HCT116 (cell line): ENCODE data around the gene OSGIN1. TPM values are rescaled to one million over a fixed set of nuclear protein-coding genes. Genes with fewer than 3 reads are reported as not detected.

Experiments
- ATAC-seq: fragments of 200-7000 bp; cut with Tn5 transposase; 2 replicates; pipeline ENCODE4 v1.9.1; 2020; ENCODE audit warnings: mild to moderate bottlenecking, moderate library complexity
- BruUV-seq: library from RNA; stranded (reverse); fragments of 400-500 nt; replicated peaks from 2 replicates; lab custom pipeline; 2021; lab: Mats Ljungman, UMichigan
- CTCF ChIA-PET: fragments of 300-600 bp; sonication (Branson Sonifier 250); formaldehyde crosslinking; loops from one replicate; lab custom pipeline; 2021; ENCODE audit warnings: antibody characterized with exemption; lab: Charles Lee
- POLR2A ChIA-PET: fragments of 300-600, 350-600 bp; sonication (Branson Sonifier 250); formaldehyde crosslinking; loops from one replicate; lab custom pipeline; 2021; ENCODE audit warnings: antibody characterized with exemption; lab: Charles Lee
- RAD21 ChIA-PET, 2 experiments: fragments of 300-600 bp; sonication (Branson Sonifier 250); formaldehyde crosslinking; loops; one replicate each; lab custom pipeline; 2023; ENCODE audit warnings: low total read pairs in 2 of 2; ENCODE audit not compliant: uncharacterized antibody in 2 of 2, unreplicated experiment in 2 of 2, low non-redundant PET in 1 of 2; lab: Charles Lee
- DNase-seq: peaks from one replicate; pipeline ENCODE4 v3.0.0-alpha.2; 2010; ENCODE audit warnings: low read depth, low spot score
- H2AFZ ChIP-seq: fragments of 200-600 bp; shearing (Covaris generic), sonication (generic); 2 replicates; pipeline ENCODE4 v1.6.1; 2017; ENCODE audit warnings: low read depth, mixed run types, mixed read lengths, antibody characterized with exemption, low read length; ENCODE audit not compliant: poor library complexity, severe bottlenecking
- H3K27ac ChIP-seq: 2 replicates; pipeline ENCODE4 v1.5.1; 2012; ENCODE audit warnings: low read depth, low read length
- H3K27me3 ChIP-seq: fragments of 200-600 bp; sonication (generic); 2 replicates; pipeline ENCODE4 v1.6.1; 2016; ENCODE audit warnings: mixed run types, low read length, mixed read lengths; ENCODE audit not compliant: insufficient read depth
- H3K36me3 ChIP-seq, 2 experiments: fragments of 200-500 bp in 1 of 2; fragments of 200-600 bp in 1 of 2; sonication (Bioruptor generic) in 1 of 2; sonication (generic) in 1 of 2; 2 replicates each; pipeline versions ENCODE4 v1.5.1 to v1.6.1; 2014 to 2016; ENCODE audit warnings: low read length in 2 of 2, inconsistent platforms in 1 of 2, mixed read lengths in 1 of 2, mixed run types in 1 of 2; ENCODE audit not compliant: insufficient read depth in 2 of 2, control insufficient read depth in 1 of 2
- H3K4me1 ChIP-seq, 2 experiments: fragments of 200-600 bp in 1 of 2; sonication (generic) in 1 of 2; 2 replicates each; pipeline versions ENCODE4 v1.5.1 to v1.6.1; 2012 to 2017; ENCODE audit warnings: low read length in 2 of 2, inconsistent platforms in 1 of 2, mild to moderate bottlenecking in 1 of 2, mixed read lengths in 1 of 2, mixed run types in 1 of 2, moderate library complexity in 1 of 2; ENCODE audit not compliant: insufficient read depth in 2 of 2, control insufficient read depth in 1 of 2
- H3K4me2 ChIP-seq: fragments of 200-600 bp; sonication (generic); 2 replicates; pipeline ENCODE4 v1.6.1; 2017; ENCODE audit warnings: mixed run types, low read length, mixed read lengths
- H3K4me3 ChIP-seq, 2 experiments: fragments of 200-600 bp in 1 of 2; sonication (generic) in 1 of 2; replicated peaks in 1 of 2; 2 replicates each; pipeline ENCODE4 v1.5.1; 2011 to 2016; ENCODE audit warnings: low read length in 2 of 2, control low read depth in 1 of 2, low read depth in 1 of 2, mild to moderate bottlenecking in 1 of 2, mixed read lengths in 1 of 2, mixed run types in 1 of 2
- H3K79me2 ChIP-seq: fragments of 200-600 bp; sonication (generic); 2 replicates; pipeline ENCODE4 v1.6.1; 2017; ENCODE audit warnings: mild to moderate bottlenecking, mixed run types, low read length, moderate library complexity, mixed read lengths; ENCODE audit not compliant: insufficient read depth
- H3K9ac ChIP-seq: fragments of 200-600 bp; sonication (generic); 2 replicates; pipeline ENCODE4 v1.6.1; 2016; ENCODE audit warnings: low read length, mixed read lengths
- H3K9me2 ChIP-seq: fragments of 200-600 bp; sonication (generic), shearing (Covaris generic); 2 replicates; pipeline ENCODE4 v1.6.1; 2017; ENCODE audit warnings: mixed run types, mild to moderate bottlenecking, moderate library complexity; ENCODE audit not compliant: insufficient read depth
- H3K9me3 ChIP-seq, 2 experiments: fragments of 200-500 bp in 1 of 2; fragments of 200-600 bp in 1 of 2; sonication (Bioruptor generic) in 1 of 2; sonication (generic) in 1 of 2; 2 replicates each; pipeline ENCODE4 v1.6.1; 2014 to 2017; ENCODE audit warnings: low read length in 2 of 2, mixed read lengths in 2 of 2, inconsistent platforms in 1 of 2, low read depth in 1 of 2, mild to moderate bottlenecking in 1 of 2, mixed run types in 1 of 2, moderate library complexity in 1 of 2; ENCODE audit not compliant: control insufficient read depth in 1 of 2, insufficient read depth in 1 of 2
- H4K20me1 ChIP-seq: fragments of 200-600 bp; sonication (generic), shearing (Covaris generic); 2 replicates; pipeline ENCODE4 v1.6.1; 2017; ENCODE audit warnings: mixed run types, mild to moderate bottlenecking, moderate library complexity; ENCODE audit not compliant: insufficient read depth
- ATF3 ChIP-seq: IDR thresholded peaks from 2 replicates; pipeline ENCODE4 v1.6.1; 2012
- CBX3 ChIP-seq: IDR thresholded peaks from 2 replicates; pipeline ENCODE4 v1.6.1; 2012; ENCODE audit warnings: low read depth
- EGR1 ChIP-seq: IDR thresholded peaks from 2 replicates; pipeline ENCODE4 v1.6.1; 2012; ENCODE audit warnings: low read depth
- EZH2phosphoT487 ChIP-seq: fragments of 200-600 bp; IDR thresholded peaks from 2 replicates; pipeline ENCODE4 v1.6.1; 2018; ENCODE audit warnings: antibody characterized with exemption, borderline replicate concordance
- FOSL1 ChIP-seq: IDR thresholded peaks from 2 replicates; pipeline ENCODE4 v1.6.1; 2012; ENCODE audit warnings: low read depth
- JUND ChIP-seq: IDR thresholded peaks from 2 replicates; pipeline ENCODE4 v1.6.1; 2012
- MAX ChIP-seq: IDR thresholded peaks from 2 replicates; pipeline ENCODE4 v1.6.1; 2012
- RAD21 ChIP-seq: IDR thresholded peaks from 2 replicates; pipeline ENCODE4 v1.6.1; 2012; ENCODE audit warnings: low read depth, mild to moderate bottlenecking
- REST ChIP-seq: IDR thresholded peaks from 2 replicates; pipeline ENCODE4 v1.6.1; 2012; ENCODE audit warnings: low read depth
- SIN3A ChIP-seq: IDR thresholded peaks from 2 replicates; pipeline ENCODE4 v1.6.1; 2012; ENCODE audit warnings: low read depth
- SP1 ChIP-seq: IDR thresholded peaks from 2 replicates; pipeline ENCODE4 v1.6.1; 2012; ENCODE audit warnings: low read depth
- SRF ChIP-seq: IDR thresholded peaks from 2 replicates; pipeline ENCODE4 v1.6.1; 2012; ENCODE audit warnings: low read depth
- TCF7L2 ChIP-seq: IDR thresholded peaks from 2 replicates; pipeline ENCODE4 v1.7.0; 2011; ENCODE audit warnings: borderline replicate concordance, inconsistent platforms; ENCODE audit not compliant: insufficient read depth, insufficient read length; ENCODE audit errors: extremely low read depth
- YY1 ChIP-seq: IDR thresholded peaks from 2 replicates; pipeline ENCODE4 v1.6.1; 2011; ENCODE audit warnings: low read length, low read depth, moderate library complexity, mild to moderate bottlenecking; ENCODE audit not compliant: insufficient replicate concordance; ENCODE audit errors: extremely low read depth
- ZBTB33 ChIP-seq: IDR thresholded peaks from 2 replicates; pipeline ENCODE4 v1.6.1; 2011; ENCODE audit warnings: mild to moderate bottlenecking, low read length, moderate library complexity; ENCODE audit not compliant: insufficient replicate concordance; ENCODE audit errors: extremely low read depth
- ZFX ChIP-seq: fragments of 450-650 bp; IDR thresholded peaks from 2 replicates; pipeline ENCODE4 v1.6.1; 2017
- intact Hi-C: fragments of 100-400 bp; cut with micrococcal nuclease; formaldehyde crosslinking; loops from 2 replicates; pipeline ENCODE4 v1.10.0; 2022
- total RNA-seq: library from RNA; stranded (reverse); gene quantifications from one replicate; pipeline ENCODE4 v1.2.1, GENCODE V29; 2021; ENCODE audit not compliant: unreplicated experiment

Gene OSGIN1
- total RNA-seq, 1 experiment from 2014 or later = 19.8 TPM

GRCh38 chr16:83970430-83970815 lies 17.4 kb downstream of the OSGIN1 start:
- TF ChIP-seq MAX (no peak), CBX3 (no peak), REST (no peak), FOSL1 (no peak), RAD21 (no peak), EZH2phosphoT487 (no peak), YY1 (no peak), SP1 (no peak), ATF3 (no peak), EGR1 (no peak), ZBTB33 (no peak), JUND (no peak), SIN3A (no peak), ZFX (no peak), TCF7L2 (no peak), SRF (no peak)
- intact Hi-C loops = no loop called here

More at GRCh38 chr16:83970430-83970815, 17.4 kb downstream of the OSGIN1 start:
- Histone ChIP-seq H3K4me1 (no peaks in the 10 kb centered on the region), H3K9ac (no peak overlapping the region), H3K9me3 (no peaks in the 10 kb centered on the region), H3K27ac (no peak overlapping the region), H3K36me3 (no peaks in the 10 kb centered on the region), H3K9me2 (no peaks in the 10 kb centered on the region), H3K4me2 (no peak overlapping the region), H3K79me2 (no peaks in the 10 kb centered on the region), H3K4me3 (no peak overlapping the region), H2AFZ (no peak overlapping the region), H3K27me3 (no peaks in the 10 kb centered on the region), H4K20me1 (no peaks in the 10 kb centered on the region)
- DNase-seq = no peak
- CTCF ChIA-PET = interaction anchor here (1.2 to 2.4 kb wide), 3 partner anchors 17 to 95 kb away, joined by 4 to 8 read pairs (median 5); partner anchors contain the start of gene OSGIN1
- BruUV-seq = no TSS peak
- POLR2A ChIA-PET = no interaction called here
- no peak for ATAC-seq
- RAD21 ChIA-PET = no interaction called here
